WTC11 (cell line): Measurements from ENCODE around the gene LHFPL2. TPM values are rescaled to one million over a fixed set of nuclear protein-coding genes. Genes with fewer than 3 reads are reported as not detected.

Experiments
- ATAC-seq: fragments of 200-7000 bp; cut with Tn5 transposase; 2 replicates; pipeline ENCODE4 v1.10.0; 2021; ENCODE audit warnings: mild to moderate bottlenecking, moderate library complexity
- CTCF ChIA-PET: fragments of 300-600 bp; sonication (Branson Sonifier 250); formaldehyde crosslinking; loops from one replicate; lab custom pipeline; 2021; ENCODE audit warnings: antibody characterized with exemption; lab: Charles Lee
- POLR2A ChIA-PET: fragments of 350-600 bp; sonication (Branson Sonifier 250); formaldehyde crosslinking; loops from one replicate; lab custom pipeline; 2021; ENCODE audit warnings: antibody characterized with exemption; lab: Charles Lee
- DNase-seq: peaks from one replicate; pipeline ENCODE4 v3.0.0; 2021; ENCODE audit warnings: low spot score
- H3K27ac Mint-ChIP-seq: 2 replicates; pipeline ENCODE4 v1.8.0; 2021; ENCODE audit warnings: mixed read lengths
- H3K27me3 Mint-ChIP-seq: 2 replicates; pipeline ENCODE4 v1.8.0; 2021; ENCODE audit warnings: low read depth, mild to moderate bottlenecking, moderate library complexity, mixed read lengths
- H3K36me3 Mint-ChIP-seq: 2 replicates; pipeline ENCODE4 v1.8.0; 2021; ENCODE audit warnings: mixed read lengths
- H3K4me1 Mint-ChIP-seq: 2 replicates; pipeline ENCODE4 v1.8.0; 2022; ENCODE audit warnings: mixed read lengths
- H3K4me3 Mint-ChIP-seq: 2 replicates; pipeline ENCODE4 v1.8.0; 2021; ENCODE audit warnings: mild to moderate bottlenecking, moderate library complexity, mixed read lengths
- H3K9me3 Mint-ChIP-seq: 2 replicates; pipeline ENCODE4 v1.8.0; 2021; ENCODE audit warnings: mixed read lengths
- ATF1 ChIP-seq: sonication (generic); formaldehyde crosslinking; IDR thresholded peaks from 2 replicates; pipeline ENCODE4 v1.8.1; 2023; ENCODE audit warnings: mild to moderate bottlenecking, moderate library complexity, missing genetic modification reagents
- ATF3 ChIP-seq: sonication (generic); formaldehyde crosslinking; conservative IDR thresholded peaks from 2 replicates; pipeline ENCODE4 v1.8.1; 2022; ENCODE audit warnings: mild to moderate bottlenecking, missing genetic modification reagents
- ATF6 ChIP-seq: sonication (generic); formaldehyde crosslinking; IDR thresholded peaks from 2 replicates; pipeline ENCODE4 v1.8.1; 2023; ENCODE audit warnings: mild to moderate bottlenecking, missing genetic modification reagents
- CREB1 ChIP-seq: sonication (generic); formaldehyde crosslinking; IDR thresholded peaks from 2 replicates; pipeline ENCODE4 v1.8.0; 2023; ENCODE audit warnings: mild to moderate bottlenecking, missing genetic modification reagents
- FOXJ3 ChIP-seq: sonication (generic); formaldehyde crosslinking; IDR thresholded peaks from 2 replicates; pipeline ENCODE4 v1.9.0; 2021; ENCODE audit warnings: missing genetic modification reagents, mild to moderate bottlenecking, borderline replicate concordance
- FOXK1 ChIP-seq: sonication (generic); formaldehyde crosslinking; IDR thresholded peaks from 2 replicates; pipeline ENCODE4 v1.8.0; 2022; ENCODE audit warnings: mild to moderate bottlenecking, moderate library complexity, missing genetic modification reagents
- PRRX2 ChIP-seq: fragments of 250-450 bp; sonication (Bioruptor Pico); IDR thresholded peaks from 2 replicates; pipeline ENCODE4 v1.8.0; 2021; ENCODE audit warnings: mild to moderate bottlenecking
- SMAD3 ChIP-seq: sonication (generic); formaldehyde crosslinking; IDR thresholded peaks from 2 replicates; pipeline ENCODE4 v1.8.0; 2022; ENCODE audit warnings: missing genetic modification reagents, mild to moderate bottlenecking, borderline replicate concordance
- SMAD4 ChIP-seq: sonication (generic); formaldehyde crosslinking; IDR thresholded peaks from 2 replicates; pipeline ENCODE4 v1.8.0; 2022; ENCODE audit warnings: mild to moderate bottlenecking, missing genetic modification reagents
- SP1 ChIP-seq: sonication (generic); formaldehyde crosslinking; conservative IDR thresholded peaks from 2 replicates; pipeline ENCODE4 v1.8.1; 2022; ENCODE audit warnings: missing genetic modification reagents
- TEAD4 ChIP-seq: sonication (generic); formaldehyde crosslinking; IDR thresholded peaks from 2 replicates; pipeline ENCODE4 v1.8.0; 2022; ENCODE audit warnings: mild to moderate bottlenecking, missing genetic modification reagents
- ZBTB21 ChIP-seq: sonication (generic); formaldehyde crosslinking; IDR thresholded peaks from 2 replicates; pipeline ENCODE4 v1.8.1; 2023; ENCODE audit warnings: mild to moderate bottlenecking, missing genetic modification reagents, borderline replicate concordance
- ZBTB43 ChIP-seq: sonication (generic); formaldehyde crosslinking; IDR thresholded peaks from 2 replicates; pipeline ENCODE4 v1.8.1; 2023; ENCODE audit warnings: mild to moderate bottlenecking, missing genetic modification reagents
- ZNF263 ChIP-seq: sonication (generic); formaldehyde crosslinking; IDR thresholded peaks from 2 replicates; pipeline ENCODE4 v1.8.1; 2022; ENCODE audit warnings: low read depth, mild to moderate bottlenecking, moderate library complexity, missing genetic modification reagents
- ZNF425 ChIP-seq: fragments of 250-450 bp; sonication (Bioruptor Pico); conservative IDR thresholded peaks from 2 replicates; pipeline ENCODE4 v1.9.0; 2021; ENCODE audit warnings: mild to moderate bottlenecking
- ZNF671 ChIP-seq: fragments of 250-450 bp; sonication (Bioruptor Pico); IDR thresholded peaks from 2 replicates; pipeline ENCODE4 v1.8.0; 2021; ENCODE audit warnings: mild to moderate bottlenecking
- total RNA-seq: library from RNA; stranded (reverse); gene quantifications from 3 replicates; pipeline ENCODE4 v1.2.3, GENCODE V29; 2021

The LHFPL2 gene
- total RNA-seq, 1 experiment from 2014 or later, result 40.6 TPM

GRCh38 chr5:78562714-78563330 lies 85.8 kb downstream of the LHFPL2 start (continued):
- TF ChIP-seq ZBTB43 (CRISPR knock-in tag) (no peak), FOXK1 (CRISPR knock-in tag) (no peak), SMAD3 (CRISPR knock-in tag) (no peak), ATF1 (CRISPR knock-in tag) (no peak), SP1 (CRISPR knock-in tag) (no peak)

- no peak overlapping the region for H3K4me3 Mint-ChIP-seq
- CTCF ChIA-PET, result no interaction called here
- peaks cover 15% of the 10 kb centered on the region for H3K36me3 Mint-ChIP-seq
These were observed 86.6 kb downstream of the LHFPL2 start for GRCh38 chr5:78562001-78562400.

More at GRCh38 chr5:78562001-78562400, 86.6 kb downstream of the LHFPL2 start:
- ATAC-seq (no peak), DNase-seq (no peak)
- H3K4me1 Mint-ChIP-seq, result peaks cover 22% of the 10 kb centered on the region
- no peak overlapping the region for H3K27ac Mint-ChIP-seq
- H3K9me3 Mint-ChIP-seq, result no peaks in the 10 kb centered on the region
- POLR2A ChIA-PET, result no interaction called here
- TF ChIP-seq ZNF263 (CRISPR knock-in tag) (no peak), ZNF671 (CRISPR knock-in tag) (no peak), CREB1 (CRISPR knock-in tag) (no peak), ATF6 (CRISPR knock-in tag) (no peak), ATF3 (CRISPR knock-in tag) (no peak), TEAD4 (CRISPR knock-in tag) (no peak), PRRX2 (no peak), SMAD4 (no peak), ZBTB43 (CRISPR knock-in tag) (no peak), FOXJ3 (CRISPR knock-in tag) (no peak), ZNF425 (no peak), ZBTB21 (CRISPR knock-in tag) (no peak), SP1 (CRISPR knock-in tag) (no peak)
- no peaks in the 10 kb centered on the region for H3K27me3 Mint-ChIP-seq
